ENCODE measurements around the gene CD6. TPM values are rescaled to one million over a fixed set of nuclear protein-coding genes. Genes with fewer than 3 reads are reported as not detected.

CD6 gene
- total RNA-seq, 2 donors from 2014 or later: 3.0 to 3.8 TPM

DNA sequence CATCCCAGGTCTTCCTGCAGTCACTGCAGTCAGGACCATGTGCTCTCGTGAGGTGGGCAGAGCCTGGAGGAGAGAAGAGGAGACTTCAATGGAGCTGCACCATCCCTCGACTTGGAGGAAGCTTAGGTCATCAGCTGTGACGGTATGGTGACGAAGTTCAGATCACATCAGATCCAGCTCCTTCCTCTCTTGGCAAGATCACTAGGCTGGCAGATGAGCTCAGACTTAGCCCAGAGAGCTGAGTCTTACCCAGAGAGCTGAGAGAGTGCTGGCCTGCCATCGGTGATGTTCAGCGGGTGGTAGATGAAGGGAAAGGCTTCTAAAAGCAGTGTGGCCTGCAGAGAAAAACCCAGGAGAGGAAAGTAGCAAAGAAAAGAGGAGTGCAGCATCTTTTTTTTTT lies 17.7 kb upstream of the CD6 start:
- Histone ChIP-seq H3K9ac (ENCODE audit: low read depth in 2 of 2, low read length in 2 of 2) (no peak overlapping the region), H3K9me3 (no peaks in the 10 kb centered on the region), H3K4me3 (no peak overlapping the region), H3K4me1 (no peaks in the 10 kb centered on the region), H3K27me3 (no peaks in the 10 kb centered on the region), H3K27ac (peak overlapping the region; percentile 20), H3K36me3 (no peaks in the 10 kb centered on the region)
- TF ChIP-seq, protein P1, sequence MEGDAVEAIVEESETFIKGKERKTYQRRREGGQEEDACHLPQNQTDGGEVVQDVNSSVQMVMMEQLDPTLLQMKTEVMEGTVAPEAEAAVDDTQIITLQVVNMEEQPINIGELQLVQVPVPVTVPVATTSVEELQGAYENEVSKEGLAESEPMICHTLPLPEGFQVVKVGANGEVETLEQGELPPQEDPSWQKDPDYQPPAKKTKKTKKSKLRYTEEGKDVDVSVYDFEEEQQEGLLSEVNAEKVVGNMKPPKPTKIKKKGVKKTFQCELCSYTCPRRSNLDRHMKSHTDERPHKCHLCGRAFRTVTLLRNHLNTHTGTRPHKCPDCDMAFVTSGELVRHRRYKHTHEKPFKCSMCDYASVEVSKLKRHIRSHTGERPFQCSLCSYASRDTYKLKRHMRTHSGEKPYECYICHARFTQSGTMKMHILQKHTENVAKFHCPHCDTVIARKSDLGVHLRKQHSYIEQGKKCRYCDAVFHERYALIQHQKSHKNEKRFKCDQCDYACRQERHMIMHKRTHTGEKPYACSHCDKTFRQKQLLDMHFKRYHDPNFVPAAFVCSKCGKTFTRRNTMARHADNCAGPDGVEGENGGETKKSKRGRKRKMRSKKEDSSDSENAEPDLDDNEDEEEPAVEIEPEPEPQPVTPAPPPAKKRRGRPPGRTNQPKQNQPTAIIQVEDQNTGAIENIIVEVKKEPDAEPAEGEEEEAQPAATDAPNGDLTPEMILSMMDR (IDR thresholded peaks at IDR 0.05): no peak
- intact Hi-C loops (cut with DNase I): no loop called here
- DNase-seq: no peak

DNA sequence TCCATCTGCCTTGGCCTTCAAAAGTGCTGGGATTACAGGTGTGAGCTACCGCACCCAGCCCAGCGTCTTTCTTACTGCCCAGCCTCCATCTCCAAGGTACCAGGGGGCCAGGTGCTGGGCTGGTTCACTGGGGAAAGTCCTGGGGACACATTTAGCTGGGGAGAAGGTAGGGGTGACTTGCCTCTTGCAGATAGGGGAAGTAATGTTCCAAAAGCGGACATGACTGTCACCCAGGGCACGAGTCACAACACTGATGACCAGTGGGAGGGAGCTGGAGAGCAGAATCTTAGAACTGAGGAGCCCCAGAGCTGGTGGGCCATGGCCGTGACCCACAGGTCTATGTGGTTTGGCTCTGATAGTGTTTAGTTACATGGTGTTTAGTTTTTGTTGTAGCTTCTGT lies 17.1 kb upstream of the CD6 start:
- no peaks in the 10 kb centered on the region for H3K9me3 ChIP-seq
- TF ChIP-seq, protein P1 (IDR thresholded peaks at IDR 0.05): no peak
- DNase-seq: no peak
- H3K4me3 ChIP-seq: no peak overlapping the region
- intact Hi-C loops (cut with DNase I): no loop called here
- no peaks in the 10 kb centered on the region for H3K4me1 ChIP-seq
- H3K9ac ChIP-seq (ENCODE audit: low read depth in 2 of 2, low read length in 2 of 2): no peak overlapping the region
- H3K27ac ChIP-seq: no peak overlapping the region
- no peaks in the 10 kb centered on the region for H3K36me3 ChIP-seq
- H3K27me3 ChIP-seq: no peaks in the 10 kb centered on the region

DNA sequence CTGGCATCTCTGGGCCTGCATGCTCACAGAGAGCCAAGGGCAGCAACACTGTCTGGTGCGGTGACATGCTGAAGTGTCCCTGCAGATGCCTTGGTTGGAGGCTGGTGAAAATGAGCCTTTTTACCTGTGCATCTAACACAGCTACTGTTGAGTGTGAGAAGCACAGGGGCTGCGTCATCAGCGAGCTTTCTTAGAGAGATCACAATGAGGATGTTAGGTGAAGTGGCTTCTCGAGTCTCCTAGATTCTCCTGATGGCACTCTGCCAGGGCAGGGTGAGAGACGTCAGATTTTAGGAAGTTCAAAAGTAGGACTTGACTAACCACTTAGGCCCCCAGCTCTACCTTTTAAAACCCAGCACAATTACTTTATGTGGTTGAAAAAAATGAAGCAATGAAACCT lies 15.9 kb upstream of the CD6 start:
- Histone ChIP-seq H3K9ac (ENCODE audit: low read depth in 2 of 2, low read length in 2 of 2) (no peak overlapping the region), H3K27me3 (no peaks in the 10 kb centered on the region), H3K9me3 (no peaks in the 10 kb centered on the region), H3K27ac (no peak overlapping the region), H3K4me3 (no peak overlapping the region), H3K4me1 (no peaks in the 10 kb centered on the region), H3K36me3 (no peaks in the 10 kb centered on the region)
- TF ChIP-seq, protein P1 (IDR thresholded peaks at IDR 0.05): no peak
- intact Hi-C loops (cut with DNase I): no loop called here
- DNase-seq: no peak

DNA sequence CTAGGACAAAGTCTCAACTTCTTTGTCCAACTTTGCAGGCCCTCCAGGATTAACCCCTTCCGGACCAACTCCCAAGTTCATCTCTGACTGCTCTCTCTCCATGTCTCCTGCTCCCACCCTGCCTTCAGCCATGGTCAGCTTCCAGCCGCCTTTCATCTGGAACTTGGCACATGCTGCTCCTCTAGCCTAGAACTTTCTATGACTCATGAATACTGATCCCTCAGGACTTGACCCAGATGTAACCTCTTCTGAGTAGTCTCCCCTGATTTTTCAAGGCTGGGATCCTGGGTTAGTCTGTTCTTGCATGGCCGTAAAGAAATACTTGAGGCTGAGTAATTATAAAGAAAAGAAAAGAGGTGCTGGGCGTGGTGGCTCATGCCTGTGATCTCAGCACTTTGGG lies 14.3 kb upstream of the CD6 start:
- TF ChIP-seq, protein P1 (IDR thresholded peaks at IDR 0.05): no peak

DNA sequence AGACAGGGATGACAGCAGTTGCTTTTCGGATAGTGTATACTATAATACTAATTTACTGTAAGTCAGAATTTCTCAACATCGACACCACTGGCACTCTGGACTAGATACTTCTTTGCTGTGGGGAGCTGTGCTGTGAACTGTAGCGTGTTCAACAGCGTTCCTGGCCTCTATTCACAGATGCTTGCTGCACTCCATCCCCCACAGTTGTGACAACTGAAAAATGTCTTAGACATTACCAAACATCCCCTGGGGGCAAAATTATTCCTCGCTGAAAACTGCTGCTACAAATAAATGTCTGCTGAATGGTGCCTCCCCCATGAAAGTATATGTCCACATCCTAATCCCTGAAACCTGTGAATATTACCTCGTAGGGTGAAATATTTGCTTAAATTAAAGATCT lies 12.0 kb upstream of the CD6 start:
- no peaks in the 10 kb centered on the region for H3K36me3 ChIP-seq
- no peak overlapping the region for H3K4me3 ChIP-seq
- no peak overlapping the region for H3K27ac ChIP-seq
- no peaks in the 10 kb centered on the region for H3K9me3 ChIP-seq
- no peak overlapping the region for H3K9ac ChIP-seq (ENCODE audit: low read depth in 2 of 2, low read length in 2 of 2)
- intact Hi-C loops (cut with DNase I): no loop called here
- H3K27me3 ChIP-seq: no peaks in the 10 kb centered on the region
- TF ChIP-seq, protein P1 (IDR thresholded peaks at IDR 0.05): no peak
- no peaks in the 10 kb centered on the region for H3K4me1 ChIP-seq
- no peak for DNase-seq

More for the DNA sequence above, 14.3 kb upstream of the CD6 start:
- no peak for DNase-seq
- H3K36me3 ChIP-seq: no peaks in the 10 kb centered on the region
- intact Hi-C loops (cut with DNase I): no loop called here
- no peaks in the 10 kb centered on the region for H3K4me1 ChIP-seq
- H3K9me3 ChIP-seq: no peaks in the 10 kb centered on the region
- no peaks in the 10 kb centered on the region for H3K27me3 ChIP-seq
- no peak overlapping the region for H3K9ac ChIP-seq (ENCODE audit: low read depth in 2 of 2, low read length in 2 of 2)
- H3K4me3 ChIP-seq: no peak overlapping the region
- no peak overlapping the region for H3K27ac ChIP-seq

DNA sequence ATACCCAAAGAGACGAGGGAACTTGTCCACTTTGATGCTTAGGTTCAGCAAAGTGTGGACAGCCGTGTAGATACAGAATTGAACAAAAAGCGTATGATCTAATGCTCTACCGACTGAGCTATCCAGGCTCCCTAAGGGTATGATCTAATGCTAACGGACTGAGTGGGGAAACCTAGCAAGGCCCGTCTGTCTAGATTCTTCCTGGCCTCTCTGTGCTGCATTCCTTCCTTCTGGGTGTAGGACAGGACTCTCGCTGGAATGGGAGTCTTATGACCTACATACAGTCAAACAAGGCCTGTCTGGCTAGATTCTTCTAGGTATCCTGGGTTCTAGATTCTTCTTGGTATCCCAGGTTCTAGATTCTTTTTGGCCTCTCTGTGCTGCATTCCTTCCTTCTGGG lies 11.1 kb upstream of the CD6 start:
- Histone ChIP-seq H3K36me3 (no peaks in the 10 kb centered on the region), H3K27me3 (no peaks in the 10 kb centered on the region), H3K9ac (ENCODE audit: low read depth in 2 of 2, low read length in 2 of 2) (no peak overlapping the region), H3K4me1 (no peaks in the 10 kb centered on the region), H3K4me3 (no peak overlapping the region), H3K27ac (no peak overlapping the region), H3K9me3 (no peaks in the 10 kb centered on the region)
- TF ChIP-seq, protein P1 (IDR thresholded peaks at IDR 0.05): no peak
- DNase-seq: no peak
- intact Hi-C loops (cut with DNase I): no loop called here

Data from colonic mucosa (tissue), 4 donors.